A673 (cell line): ENCODE data around the gene WDR20. TPM values are rescaled to one million over a fixed set of nuclear protein-coding genes. Genes with fewer than 3 reads are reported as not detected.

Experiments
- BruUV-seq: library from RNA; stranded (reverse); fragments of 400-500 nt; replicated peaks from 2 replicates; lab custom pipeline; 2021; lab: Mats Ljungman, UMichigan
- CTCF ChIA-PET: fragments of 300-600 bp; sonication (Branson Sonifier 250); formaldehyde crosslinking; loops from one replicate; lab custom pipeline; 2022; ENCODE audit warnings: antibody characterized with exemption; lab: Charles Lee
- POLR2A ChIA-PET: fragments of 300-600 bp; sonication (Branson Sonifier 250); formaldehyde crosslinking; loops from one replicate; lab custom pipeline; 2022; ENCODE audit warnings: antibody characterized with exemption; ENCODE audit not compliant: low non-redundant PET; lab: Charles Lee
- DNase-seq: peaks from one replicate; pipeline ENCODE4 v3.0.0-alpha.2; 2015; ENCODE audit warnings: low spot score
- H3K27ac ChIP-seq: fragments of 200-600 bp; sonication (generic); 2 replicates; pipeline ENCODE4 v1.5.1; 2016; ENCODE audit warnings: mixed run types, low read depth, mild to moderate bottlenecking, mixed read lengths, antibody characterized with exemption, low read length; ENCODE audit not compliant: poor library complexity, severe bottlenecking
- H3K27me3 ChIP-seq: fragments of 200-600 bp; sonication (generic); replicated peaks from 2 replicates; pipeline ENCODE4 v1.6.1; 2017; ENCODE audit warnings: mixed run types, low read depth, mild to moderate bottlenecking, mixed read lengths, antibody characterized with exemption, low read length; ENCODE audit not compliant: insufficient read depth, poor library complexity
- H3K36me3 ChIP-seq: fragments of 200-600 bp; sonication (generic); 2 replicates; pipeline ENCODE4 v1.6.1; 2016; ENCODE audit warnings: mixed run types, mild to moderate bottlenecking, mixed read lengths, antibody characterized with exemption, low read length; ENCODE audit not compliant: insufficient read depth, poor library complexity, severe bottlenecking
- H3K4me1 ChIP-seq: fragments of 200-600 bp; sonication (generic); 2 replicates; pipeline ENCODE4 v1.6.1; 2017; ENCODE audit warnings: mixed run types, mild to moderate bottlenecking, mixed read lengths, antibody characterized with exemption, low read length; ENCODE audit not compliant: insufficient read depth, poor library complexity, severe bottlenecking
- H3K4me3 ChIP-seq: fragments of 200-600 bp; sonication (generic); 2 replicates; pipeline ENCODE4 v1.5.1; 2016; ENCODE audit warnings: low read depth, mixed run types, mild to moderate bottlenecking, mixed read lengths, low read length; ENCODE audit not compliant: poor library complexity, severe bottlenecking
- H3K9me3 ChIP-seq: fragments of 200-600 bp; sonication (generic); 2 replicates; pipeline ENCODE4 v1.6.1; 2016; ENCODE audit warnings: mixed run types, low read depth, mild to moderate bottlenecking, mixed read lengths, antibody characterized with exemption, low read length; ENCODE audit not compliant: poor library complexity, severe bottlenecking
- CTCF ChIP-seq: fragments of 300-800, 200-600 bp; sonication (generic); conservative IDR thresholded peaks from 2 replicates; pipeline ENCODE4 v1.5.1; 2017; ENCODE audit warnings: low read depth, mild to moderate bottlenecking, antibody characterized with exemption, low read length, moderate library complexity, mixed read lengths
- EZH2 ChIP-seq: fragments of 200-600 bp; sonication (generic); IDR thresholded peaks from 2 replicates; pipeline ENCODE4 v1.6.1; 2017; ENCODE audit warnings: borderline replicate concordance, low read depth, mild to moderate bottlenecking, mixed read lengths, antibody characterized with exemption, low read length; ENCODE audit not compliant: poor library complexity, severe bottlenecking
- intact Hi-C: fragments of 100-400 bp; cut with micrococcal nuclease; formaldehyde crosslinking; loops from one replicate; pipeline ENCODE4 v1.10.0; 2022; ENCODE audit not compliant: unreplicated experiment
- total RNA-seq: library from RNA; stranded (reverse); gene quantifications from 2 replicates; pipeline ENCODE4 v1.2.3, GENCODE V29; 2021

Gene WDR20
- total RNA-seq, 1 experiment from 2014 or later, result 28.3 TPM

- Histone ChIP-seq H3K27me3 (no peaks in the 10 kb centered on the region), H3K4me1 (peaks cover 14% of the 10 kb centered on the region), H3K4me3 (no peak overlapping the region), H3K36me3 (no peaks in the 10 kb centered on the region), H3K27ac (no peak overlapping the region), H3K9me3 (no peaks in the 10 kb centered on the region)
- ChIA-PET CTCF (no interaction called here), POLR2A (no interaction called here)
- intact Hi-C loops, result no loop called here
- no peak for DNase-seq
- no TSS peak for BruUV-seq
- TF ChIP-seq EZH2 (no peak), CTCF (no peak)
Measured at GRCh38 chr14:102177161-102177560, 37.5 kb downstream of the WDR20 start.

GRCh38 chr14:102178806-102179205 is 39.1 kb downstream of the WDR20 start:
- Histone ChIP-seq H3K36me3 (no peaks in the 10 kb centered on the region), H3K4me3 (no peak overlapping the region), H3K4me1 (peaks cover 30% of the 10 kb centered on the region), H3K27ac (no peak overlapping the region), H3K9me3 (no peaks in the 10 kb centered on the region), H3K27me3 (no peaks in the 10 kb centered on the region)
- intact Hi-C loops, result no loop called here
- ChIA-PET POLR2A (interaction anchor here (0.6 kb wide), 1 partner anchor 34 kb away, joined by 11 read pairs; no protein-coding TSS in a partner anchor), CTCF (no interaction called here)
- DNase-seq, result no peak
- BruUV-seq, result no TSS peak
- TF ChIP-seq CTCF, result no peak
- no peak for TF ChIP-seq EZH2

GRCh38 chr14:102180248-102180998 is 40.7 kb downstream of the WDR20 start:
- Histone ChIP-seq H3K4me1 (peaks cover 38% of the 10 kb centered on the region), H3K27me3 (no peaks in the 10 kb centered on the region), H3K9me3 (no peaks in the 10 kb centered on the region), H3K27ac (no peak overlapping the region), H3K36me3 (no peaks in the 10 kb centered on the region), H3K4me3 (no peak overlapping the region)
- intact Hi-C loops, result no loop called here
- ChIA-PET CTCF (no interaction called here), POLR2A (interaction anchor here (0.6 kb wide), 1 partner anchor 136 kb away, joined by 5 read pairs; no protein-coding TSS in a partner anchor)
- no peak for DNase-seq
- BruUV-seq, result no TSS peak
- TF ChIP-seq CTCF, result no peak
- TF ChIP-seq EZH2, result no peak
